BJ (cell line): Measurements from ENCODE around the gene ASAP2. TPM values are rescaled to one million over a fixed set of nuclear protein-coding genes. Genes with fewer than 3 reads are reported as not detected.

Experiments
- CTCF ChIA-PET: fragments of 350-600 bp; formaldehyde crosslinking; extraction: SDS; loops from one replicate; lab custom pipeline; 2021; ENCODE audit warnings: antibody characterized with exemption, inconsistent platforms; lab: Yijun Ruan, JAX
- POLR2A ChIA-PET: fragments of 300-600 bp; sonication (Branson Sonifier 250); formaldehyde crosslinking; extraction: SDS; loops from one replicate; lab custom pipeline; 2021; ENCODE audit warnings: antibody characterized with exemption; lab: Charles Lee
- DNase-seq: peaks from one replicate; pipeline ENCODE4 v3.0.0-alpha.2; 2011; ENCODE audit warnings: low read depth
- H3K27me3 ChIP-seq: 2 replicates; pipeline ENCODE4 v1.6.0; 2011; ENCODE audit warnings: low read length; ENCODE audit not compliant: control insufficient read depth, insufficient read depth
- H3K36me3 ChIP-seq: 2 replicates; pipeline ENCODE4 v1.5.1; 2011; ENCODE audit warnings: low read length; ENCODE audit not compliant: control insufficient read depth, insufficient read depth
- H3K4me3 ChIP-seq: 2 replicates; pipeline ENCODE4 v1.5.1; 2011; ENCODE audit warnings: low read depth, mild to moderate bottlenecking, control low read depth, low read length
- CTCF ChIP-seq: IDR thresholded peaks from 2 replicates; pipeline ENCODE4 v1.5.1; 2011; ENCODE audit warnings: low read depth, mild to moderate bottlenecking, control low read depth, inconsistent platforms, low read length, moderate library complexity; ENCODE audit not compliant: insufficient read depth
- polyA plus RNA-seq: library from polyadenylated mRNA; depleted of rRNA; stranded (reverse); fragments of >200 nt; gene quantifications from 2 replicates; pipeline ENCODE4 v1.2.3, GENCODE V29; 2011

ASAP2 gene
- polyA plus RNA-seq, 1 experiment: 14.1 TPM

DNA sequence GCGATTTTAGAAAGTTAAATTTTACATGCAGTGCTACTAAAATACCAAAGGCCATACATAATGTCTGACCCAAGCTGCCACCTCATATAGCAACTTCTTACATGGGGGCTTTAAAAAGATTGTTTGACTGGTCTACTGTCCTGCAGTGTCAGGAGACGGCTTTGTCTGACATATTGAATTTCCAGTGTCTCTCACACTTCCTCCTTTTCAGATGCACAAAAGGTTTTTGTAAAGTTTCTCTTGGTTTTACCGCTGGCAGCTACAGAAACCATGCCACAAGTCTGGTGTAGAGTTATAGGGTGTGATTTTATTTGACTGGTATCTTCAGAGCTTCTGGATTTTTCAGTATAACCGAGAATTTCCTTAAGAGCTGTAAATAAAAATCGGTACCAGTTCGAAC is 1.1 kb upstream of the ASAP2 start:
- H3K27me3 ChIP-seq: no peaks in the 10 kb centered on the region
- POLR2A ChIA-PET: no interaction called here
- DNase-seq: no peak
- CTCF ChIA-PET: interaction anchor here (0.6 to 2.6 kb wide), 22 partner anchors 15 to 217 kb away, joined by 3 to 13 read pairs (median 4); no protein-coding TSS in a partner anchor
- no peak for TF ChIP-seq CTCF
- no peak overlapping the region; the same call in none of the 2 replicates for H3K4me3 ChIP-seq
- H3K36me3 ChIP-seq: no peaks in the 10 kb centered on the region

GRCh38 chr2:9206991-9207640 is 504 bp downstream of the ASAP2 start:
- ChIA-PET CTCF (interaction anchor here (0.8 to 2.1 kb wide), 10 partner anchors 11 to 174 kb away, joined by 3 to 8 read pairs (median 4); no protein-coding TSS in a partner anchor), POLR2A (no interaction called here)
- no peak for DNase-seq
- TF ChIP-seq CTCF: no peak
- no peaks in the 10 kb centered on the region for H3K36me3 ChIP-seq
- peak overlapping the region; percentile 85 for H3K4me3 ChIP-seq
- no peaks in the 10 kb centered on the region for H3K27me3 ChIP-seq

GRCh38 chr2:9207641-9208311 is 1.2 kb downstream of the ASAP2 start:
- CTCF ChIA-PET: interaction anchor here (0.8 to 1.9 kb wide), 6 partner anchors 11 to 163 kb away, joined by 3 to 8 read pairs (median 4); no protein-coding TSS in a partner anchor
- no peak for TF ChIP-seq CTCF
- POLR2A ChIA-PET: no interaction called here

GRCh38 chr2:9208875-9209274 is 2.3 kb downstream of the ASAP2 start:
- CTCF ChIA-PET: interaction anchor here (1.0 to 2.2 kb wide), 6 partner anchors 41 to 162 kb away, joined by 3 to 7 read pairs (median 4); no protein-coding TSS in a partner anchor
- Histone ChIP-seq H3K4me3 (peak overlapping the region; percentile 85), H3K27me3 (no peaks in the 10 kb centered on the region), H3K36me3 (no peaks in the 10 kb centered on the region)
- DNase-seq: no peak
- TF ChIP-seq CTCF: no peak
- POLR2A ChIA-PET: interaction anchor here (0.7 kb wide), 1 partner anchor 152 kb away, joined by 3 read pairs; no protein-coding TSS in a partner anchor

More at GRCh38 chr2:9207641-9208311, 1.2 kb downstream of the ASAP2 start:
- peak overlapping the region; percentile 85 for H3K4me3 ChIP-seq
- H3K36me3 ChIP-seq: no peaks in the 10 kb centered on the region
- no peak for DNase-seq
- no peaks in the 10 kb centered on the region for H3K27me3 ChIP-seq

DNA sequence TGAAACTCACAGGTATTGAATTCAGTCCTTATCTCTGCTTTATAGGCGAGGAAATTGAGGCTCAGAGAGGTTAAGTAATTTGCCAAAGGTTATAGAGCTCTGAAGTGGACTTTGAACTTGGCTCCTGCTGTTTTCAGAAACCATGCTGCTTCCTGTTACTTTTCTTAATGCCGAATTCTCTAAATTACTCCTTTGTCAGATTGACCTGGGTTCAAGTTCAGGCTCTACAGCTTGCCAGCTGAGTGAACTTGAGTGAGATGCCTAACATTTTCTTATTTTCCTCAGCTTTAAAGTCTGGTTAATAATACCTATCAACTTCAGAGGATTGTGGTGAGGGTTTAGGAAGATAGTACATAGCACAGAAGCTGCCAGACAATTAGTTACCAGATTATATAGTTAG is 3.4 kb downstream of the ASAP2 start:
- ChIA-PET POLR2A (no interaction called here), CTCF (interaction anchor here (1.8 to 2.2 kb wide), 2 partner anchors 67 to 68 kb away, joined by 6 to 7 read pairs; no protein-coding TSS in a partner anchor)
- no peak for DNase-seq
- H3K36me3 ChIP-seq: no peaks in the 10 kb centered on the region
- H3K27me3 ChIP-seq: no peaks in the 10 kb centered on the region
- no peak overlapping the region for H3K4me3 ChIP-seq
- no peak for TF ChIP-seq CTCF
